DMS 273 (cell line): ENCODE results near the gene CTTN.
"Not testable (repeated sequence)": the region's sequence is repeated elsewhere in the genome, so short reads cannot be mapped to it uniquely, and the experiment has no call there.

Experiments used
- DNase-seq: peaks from one replicate; lab custom pipeline; 2025; ENCODE audit not compliant: unreplicated experiment; lab: John Stamatoyannopoulos, UW

CTTN gene

GRCh38 chr11:70407814-70408213 lies 9.5 kb downstream of the CTTN start:
- DNase-seq, result no peak

GRCh38 chr11:70408326-70408725 lies 10.0 kb downstream of the CTTN start:
- not testable (repeated sequence) for DNase-seq

GRCh38 chr11:70409437-70409836 lies 11.1 kb downstream of the CTTN start:
- no peak for DNase-seq

- DNase-seq, result no peak
Observed at GRCh38 chr11:70409871-70410270, 11.5 kb downstream of the CTTN start.

- no peak for DNase-seq
Observed at GRCh38 chr11:70410276-70411205, 12.2 kb downstream of the CTTN start.

GRCh38 chr11:70411713-70412452 lies 13.6 kb downstream of the CTTN start:
- no peak for DNase-seq

GRCh38 chr11:70413151-70413550 lies 14.8 kb downstream of the CTTN start:
- no peak for DNase-seq

- no peak for DNase-seq
Observed at GRCh38 chr11:70414341-70415100, 16.2 kb downstream of the CTTN start.

GRCh38 chr11:70415191-70415590 lies 16.9 kb downstream of the CTTN start:
- DNase-seq, result no peak

GRCh38 chr11:70415642-70416395 lies 17.5 kb downstream of the CTTN start:
- DNase-seq, result no peak

- no peak for DNase-seq
Observed at GRCh38 chr11:70416881-70417280, 18.6 kb downstream of the CTTN start.

GRCh38 chr11:70418130-70418529 lies 19.8 kb downstream of the CTTN start:
- no peak for DNase-seq

- no peak for DNase-seq
Observed at GRCh38 chr11:70419307-70420007, 21.1 kb downstream of the CTTN start.

- no peak for DNase-seq
Observed at GRCh38 chr11:70420008-70420464, 21.7 kb downstream of the CTTN start.

GRCh38 chr11:70420496-70420895 lies 22.2 kb downstream of the CTTN start:
- DNase-seq, result no peak

GRCh38 chr11:70421123-70421522 lies 22.8 kb downstream of the CTTN start:
- no peak for DNase-seq

GRCh38 chr11:70422692-70423522 lies 24.6 kb downstream of the CTTN start:
- DNase-seq, result no peak

GRCh38 chr11:70423523-70424505 lies 25.5 kb downstream of the CTTN start:
- no peak for DNase-seq
